Esophagus mucosa (tissue), 1 donor: ENCODE data around the gene JAK1. TPM values are rescaled to one million over a fixed set of nuclear protein-coding genes. Genes with fewer than 3 reads are reported as not detected.

ENCODE experiments used
- ATAC-seq: fragments of 200-7000 bp; cut with Tn5 transposase; one replicate; pipeline ENCODE4 v1.9.1; 2020
- total RNA-seq: library from RNA; stranded (reverse); gene quantifications from one replicate; pipeline ENCODE4 v1.2.4, GENCODE V29; 2023
- donor health status: DM: yes; HTN: yes; CAD: no.

Gene JAK1
- total RNA-seq, 1 donor from 2014 or later, result 49.0 TPM

DNA sequence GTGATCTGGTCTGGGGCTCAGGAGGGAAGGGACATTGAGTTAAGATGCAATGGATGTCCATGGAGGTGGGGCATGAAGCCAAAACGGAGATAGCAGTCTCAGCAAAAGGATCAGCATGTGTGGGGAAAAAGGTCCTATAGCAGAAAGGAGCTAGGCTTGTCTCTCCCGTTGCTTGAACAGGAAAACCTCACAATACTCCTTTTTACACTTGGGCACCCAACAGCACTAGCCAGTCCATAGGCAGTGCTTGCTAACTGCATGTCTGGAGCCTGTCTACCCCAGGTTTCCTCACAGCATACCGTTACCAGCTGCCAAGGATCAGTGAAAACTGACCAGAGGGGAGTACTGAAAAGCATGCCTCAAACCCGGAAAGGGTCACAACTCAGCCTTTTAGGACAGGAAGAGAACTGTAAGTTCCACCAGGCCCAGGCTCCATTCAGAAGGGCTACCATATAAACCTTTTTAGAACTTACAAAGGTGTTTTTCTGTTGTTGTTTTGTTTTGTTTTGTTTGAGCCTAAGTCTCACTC, 78.6 kb downstream of the JAK1 start:
- no peak for ATAC-seq

DNA sequence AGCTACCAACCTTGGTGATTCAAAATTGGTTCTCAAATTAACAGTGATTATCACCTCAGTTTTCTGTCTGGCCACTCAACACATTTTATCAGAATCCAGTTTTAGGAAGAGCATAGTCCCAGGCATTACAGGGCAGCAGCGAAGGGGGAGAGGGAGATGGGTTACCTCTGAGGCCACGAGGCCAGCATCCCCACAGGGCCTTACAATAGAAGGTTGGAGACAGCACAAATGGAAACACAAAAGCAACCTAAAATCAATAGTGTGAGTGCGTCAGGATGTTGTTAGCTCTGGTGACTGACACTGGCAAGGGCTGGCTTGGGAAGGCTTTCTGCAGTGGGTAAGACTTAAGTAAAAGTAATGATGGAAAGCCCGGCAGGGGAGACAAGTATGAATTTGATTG, 79.5 kb downstream of the JAK1 start:
- no peak for ATAC-seq

DNA sequence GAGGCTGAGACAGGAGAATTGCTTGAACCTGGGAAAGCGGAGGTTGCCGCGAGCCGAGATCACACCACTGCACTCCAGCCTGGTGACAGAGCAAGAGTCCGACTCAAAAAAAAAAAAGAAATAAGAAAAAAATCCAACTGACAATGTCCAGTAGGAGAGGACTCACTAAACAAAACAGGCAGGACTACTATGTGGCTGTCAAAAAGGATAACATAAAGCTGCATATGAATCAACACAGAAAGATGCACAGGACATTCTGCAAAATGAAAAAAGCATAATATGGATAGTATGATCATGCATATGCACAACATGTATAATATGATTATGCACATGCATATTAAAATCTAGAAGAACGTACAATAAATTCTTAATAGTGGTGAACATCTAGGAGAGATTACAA, 80.7 kb downstream of the JAK1 start:
- no peak for ATAC-seq

DNA sequence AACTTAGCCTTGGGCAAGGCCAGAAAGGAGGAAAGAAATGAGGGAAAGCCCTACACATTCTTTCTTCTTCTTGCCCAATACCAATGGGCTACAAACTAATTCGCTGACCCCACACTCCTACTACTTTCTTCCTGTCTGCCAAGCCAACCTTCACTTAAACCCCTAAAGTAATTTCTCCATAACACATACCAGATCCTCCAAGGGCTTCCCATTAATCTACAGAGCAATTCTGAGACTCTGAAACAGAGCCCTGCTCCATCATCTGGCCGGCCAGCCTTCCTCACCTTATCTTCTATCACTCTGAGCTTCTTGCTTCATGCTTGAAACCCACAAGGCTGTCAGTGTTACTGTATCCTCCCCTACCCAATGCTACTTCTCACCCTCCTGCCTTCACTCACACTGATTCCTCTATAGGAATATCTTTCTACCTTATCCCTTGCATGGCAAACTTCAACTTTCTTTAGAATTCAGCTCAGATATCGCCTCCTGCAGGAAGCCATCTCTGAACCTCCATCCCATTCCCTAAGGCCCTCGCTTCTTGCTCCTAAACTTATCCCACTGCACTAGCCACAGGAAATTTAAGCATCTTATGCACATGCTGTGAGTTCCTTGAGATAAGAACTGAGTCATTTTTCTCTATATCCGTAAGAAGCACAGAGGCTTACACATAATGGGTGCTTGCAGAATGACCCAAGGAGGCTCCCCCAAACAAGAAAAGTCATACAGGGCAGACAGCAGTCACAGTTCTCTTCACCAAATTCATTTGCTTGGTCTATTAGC, 81.9 kb downstream of the JAK1 start:
- no peak for ATAC-seq

DNA sequence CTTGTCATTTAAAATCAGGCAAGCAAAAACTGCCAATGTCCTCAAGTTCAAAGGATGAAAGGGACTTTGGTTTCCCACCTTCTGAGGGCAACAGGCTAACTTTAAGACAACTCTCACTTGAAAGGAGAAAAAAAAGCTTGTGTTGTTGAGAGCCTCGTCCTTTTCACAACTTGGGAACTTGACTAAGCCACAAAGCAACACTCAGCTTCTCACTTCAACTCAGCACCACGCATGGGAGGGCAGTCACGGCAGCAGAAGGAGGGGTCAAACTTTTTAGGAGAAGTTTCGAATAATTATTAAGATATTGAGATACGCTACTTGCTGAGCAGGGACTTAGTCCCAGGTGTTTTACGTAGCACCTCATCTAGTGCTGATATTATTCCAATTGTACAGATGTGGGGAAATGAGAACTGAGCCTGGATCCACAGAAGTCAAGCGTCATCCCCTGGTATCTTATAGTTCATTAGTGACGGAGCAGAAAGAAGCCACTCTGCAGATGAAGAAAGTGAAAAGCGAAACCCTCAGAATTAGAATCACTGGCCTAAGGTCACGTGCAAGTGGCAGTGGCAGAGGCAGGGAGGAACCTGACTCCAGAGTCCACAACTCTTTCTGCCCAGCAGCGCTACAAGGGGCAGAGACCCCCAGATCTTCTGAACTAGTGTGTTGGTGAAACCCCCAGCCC, 83.6 kb downstream of the JAK1 start:
- no peak for ATAC-seq

DNA sequence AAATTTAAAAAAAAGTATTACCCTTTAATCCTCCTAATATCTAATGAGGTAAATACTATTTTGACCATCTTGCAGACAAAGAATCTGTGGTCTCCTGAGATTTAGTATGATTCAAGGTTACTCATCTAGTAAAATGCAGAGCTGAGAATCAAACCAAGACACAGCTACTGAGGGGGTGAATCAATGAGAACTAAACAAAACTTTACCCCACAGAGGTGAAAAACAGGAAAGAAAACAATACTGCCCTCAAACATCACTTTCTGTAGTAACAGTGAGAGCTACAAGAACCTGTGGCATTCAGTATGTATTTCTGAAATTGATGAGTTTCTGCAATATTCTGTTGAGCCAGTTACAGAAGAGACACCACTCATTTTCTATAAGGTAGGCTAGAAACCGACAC, 85.1 kb downstream of the JAK1 start:
- no peak for ATAC-seq

DNA sequence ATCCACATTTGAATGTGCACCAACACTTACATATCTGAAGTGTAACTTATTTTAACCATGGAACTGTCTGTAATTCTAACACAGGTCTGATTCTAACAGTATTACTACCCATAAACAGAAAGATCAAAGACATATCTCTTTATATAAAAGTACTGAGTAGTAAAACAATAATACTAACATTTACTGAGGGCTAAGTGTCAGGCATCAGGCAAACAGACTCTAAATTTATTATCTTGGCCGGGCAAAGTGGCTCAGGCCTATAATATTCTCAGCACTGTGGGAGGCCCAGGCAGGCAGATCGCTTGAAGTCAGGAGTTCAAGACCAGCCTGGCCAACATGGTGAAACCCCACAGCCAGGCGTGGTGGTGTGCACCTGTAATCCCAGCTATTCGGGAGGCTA, 85.9 kb downstream of the JAK1 start:
- no peak for ATAC-seq

DNA sequence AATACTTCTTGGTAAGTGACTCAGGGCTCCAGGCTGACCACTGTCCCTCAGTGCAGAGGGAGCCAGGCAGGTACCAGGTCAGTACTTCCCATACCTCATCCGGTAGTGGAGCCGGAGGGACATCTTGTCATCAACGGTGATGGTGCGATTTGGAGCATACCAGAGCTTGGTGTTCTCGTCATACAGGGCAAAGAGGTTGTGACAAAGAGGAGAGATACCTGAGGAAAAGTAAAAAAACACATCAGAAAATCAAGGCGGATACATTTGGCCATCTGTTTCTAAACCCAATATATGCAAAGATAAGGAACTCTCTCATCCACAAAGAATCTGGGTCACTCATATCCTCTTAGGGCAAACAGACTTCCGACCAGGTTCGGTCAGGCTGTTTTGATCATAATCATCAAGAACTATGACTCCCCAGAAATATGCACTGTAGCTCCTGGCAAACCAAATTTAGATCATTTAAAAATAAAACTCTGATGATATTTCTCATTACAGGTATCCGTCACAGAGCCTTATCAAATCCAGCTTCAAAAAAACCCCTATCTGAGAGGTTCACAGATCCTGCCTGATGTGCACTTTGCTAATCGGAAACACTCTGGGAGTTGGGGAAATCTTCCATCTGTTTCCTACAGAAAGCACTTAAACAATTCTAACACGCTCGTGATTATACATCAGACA, 87.3 kb downstream of the JAK1 start:
- ATAC-seq, result no peak

DNA sequence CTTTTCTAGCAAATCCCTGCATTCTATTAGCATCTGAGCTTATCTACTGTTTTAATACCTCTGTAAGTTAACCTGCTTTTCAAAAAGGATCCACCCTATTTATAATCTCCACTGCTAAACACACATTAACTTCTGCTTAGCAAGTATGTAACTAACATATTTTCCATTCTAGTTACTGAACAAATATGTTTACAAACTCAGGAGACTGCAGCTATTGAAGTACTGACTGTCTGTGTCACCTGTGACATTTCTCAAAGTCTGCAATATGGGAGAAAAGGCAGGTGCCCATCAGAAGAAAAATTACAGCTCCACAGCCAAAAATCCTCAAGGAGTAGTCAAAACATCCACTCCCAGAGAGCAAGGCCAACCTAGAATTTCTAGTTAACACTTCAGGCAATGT, 88.3 kb downstream of the JAK1 start:
- no peak for ATAC-seq

DNA sequence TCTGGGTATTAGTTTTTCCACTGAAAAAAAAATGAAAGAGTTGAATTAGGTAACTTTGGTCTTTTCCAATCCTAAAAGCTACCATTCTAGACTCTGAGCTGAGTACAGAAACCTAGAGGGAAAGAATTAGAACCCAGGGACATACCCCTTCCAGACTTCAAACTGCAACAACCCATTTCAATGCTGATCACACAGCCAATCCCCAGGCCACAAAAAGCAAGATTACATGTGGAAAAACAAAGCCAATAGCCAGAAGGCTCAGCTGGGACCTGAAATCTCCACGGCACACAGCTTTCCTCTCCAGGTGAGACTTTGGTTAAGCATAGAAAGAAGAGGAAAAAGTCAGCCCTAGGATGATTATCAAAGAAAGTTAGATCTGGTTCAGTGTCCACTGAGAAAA, 88.8 kb downstream of the JAK1 start:
- ATAC-seq, result no peak

DNA sequence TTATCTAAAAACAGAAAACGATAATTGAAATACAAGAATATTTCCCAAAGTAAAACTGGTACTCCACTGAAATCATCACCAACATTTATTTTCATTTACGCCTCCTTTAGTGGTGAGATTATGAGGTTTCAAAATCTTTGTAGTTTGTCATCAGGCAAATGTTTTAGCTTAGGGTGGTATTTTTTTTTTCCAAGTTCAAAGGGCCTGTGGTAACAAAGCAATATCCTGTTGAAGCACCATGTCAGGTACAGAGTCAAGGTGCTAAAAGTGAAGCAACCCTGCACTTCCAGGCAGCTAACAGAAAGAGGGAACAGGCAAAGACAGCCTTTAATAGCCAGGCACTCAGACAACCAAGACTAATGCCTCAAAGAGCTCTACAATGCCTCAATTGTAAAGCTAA, 89.2 kb downstream of the JAK1 start:
- ATAC-seq, result no peak

DNA sequence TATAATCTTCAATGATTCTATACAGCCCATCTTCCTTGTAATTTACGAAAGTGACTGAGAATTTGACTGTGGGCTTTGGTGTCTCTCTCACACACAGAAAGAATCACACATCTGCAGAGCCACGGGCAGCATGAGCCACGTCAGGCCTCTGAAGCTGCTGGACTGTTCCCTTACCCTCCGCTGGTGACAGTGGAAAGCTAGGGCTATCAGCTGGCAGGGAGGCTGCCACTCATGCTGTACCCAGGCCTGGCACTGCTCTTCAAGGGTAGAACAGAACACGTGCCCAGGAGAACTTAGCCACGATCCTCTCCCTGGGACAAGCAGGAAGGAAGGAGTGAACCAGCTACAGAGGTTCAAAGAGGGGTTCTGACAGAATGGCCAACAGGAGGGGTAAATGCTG, 90.7 kb downstream of the JAK1 start:
- ATAC-seq, result no peak

DNA sequence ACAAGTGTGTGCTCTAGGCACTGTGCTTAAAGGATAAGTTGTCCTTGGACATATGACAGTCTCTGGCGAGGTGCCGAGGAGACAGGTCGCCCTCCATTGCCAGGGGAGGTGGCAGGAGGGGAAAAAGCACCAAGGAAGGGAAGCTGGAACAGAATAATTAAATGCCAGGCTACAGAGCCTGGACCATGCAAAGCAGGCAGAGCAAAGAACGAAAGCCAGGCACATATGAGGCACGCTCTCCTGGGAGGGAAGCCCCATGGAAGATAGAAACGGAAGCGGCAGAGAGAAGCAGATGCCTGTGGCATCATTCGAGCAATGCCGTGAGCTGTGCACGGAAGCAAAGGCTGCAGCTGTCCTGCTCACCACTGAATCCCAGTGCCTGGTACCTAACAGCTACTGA, 91.2 kb downstream of the JAK1 start:
- ATAC-seq, result no peak

DNA sequence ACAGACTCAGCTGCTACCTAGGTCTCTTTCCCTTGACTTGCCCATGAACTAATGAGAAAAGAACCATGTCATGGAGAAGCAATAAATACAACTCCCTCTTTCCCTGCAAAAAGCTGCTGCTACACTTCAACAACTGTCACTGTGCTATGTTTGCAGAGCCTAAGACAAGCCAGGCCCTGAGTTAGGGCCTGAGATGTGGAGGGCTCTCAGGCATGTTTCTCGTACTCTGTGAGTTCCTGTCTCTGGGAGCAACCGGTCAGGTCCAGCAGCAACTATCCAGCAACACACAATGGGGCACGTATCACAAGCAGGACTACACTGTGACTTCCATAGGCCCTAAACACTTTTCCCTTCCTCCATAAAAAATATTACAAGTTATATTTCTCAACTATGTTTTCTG, 91.7 kb downstream of the JAK1 start:
- ATAC-seq, result no peak

DNA sequence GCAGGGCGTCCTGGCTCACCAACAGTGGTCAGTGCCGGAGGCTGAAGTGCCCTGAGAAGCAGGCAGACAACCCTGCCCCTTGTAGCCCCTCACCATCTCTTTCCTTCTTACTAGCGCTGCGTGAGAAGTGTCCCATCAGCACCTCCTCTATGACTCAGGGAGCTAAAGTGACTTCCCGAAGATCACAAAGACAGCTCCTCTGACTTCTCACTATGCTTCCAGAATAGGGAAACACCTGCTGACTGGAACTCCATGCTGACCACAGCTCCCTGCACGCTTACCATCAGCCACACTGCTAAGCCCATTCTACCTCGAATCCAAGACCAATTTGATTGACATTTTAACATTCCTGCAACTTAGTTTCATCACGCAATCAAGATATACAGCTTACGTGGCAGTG, 92.8 kb downstream of the JAK1 start:
- ATAC-seq, result no peak

DNA sequence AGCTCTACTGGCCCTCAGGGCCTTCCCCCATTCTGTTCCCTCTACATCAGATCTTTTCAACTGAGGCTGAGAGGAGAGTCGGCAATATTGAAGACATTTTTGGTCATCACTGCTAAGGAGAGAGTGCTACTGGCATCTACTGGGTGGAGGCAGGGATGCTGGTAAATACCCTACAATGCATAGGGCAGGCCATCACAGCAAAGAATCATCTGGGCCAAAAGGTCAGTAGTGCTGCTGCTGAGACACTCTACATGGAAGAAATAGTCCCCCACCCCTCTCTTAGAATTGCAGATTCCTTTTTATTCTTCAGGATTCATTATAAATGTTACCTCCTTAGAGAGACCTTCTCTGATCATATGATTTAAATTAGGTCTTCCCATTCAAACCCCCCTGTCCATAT, 94.3 kb downstream of the JAK1 start:
- ATAC-seq, result no peak

DNA sequence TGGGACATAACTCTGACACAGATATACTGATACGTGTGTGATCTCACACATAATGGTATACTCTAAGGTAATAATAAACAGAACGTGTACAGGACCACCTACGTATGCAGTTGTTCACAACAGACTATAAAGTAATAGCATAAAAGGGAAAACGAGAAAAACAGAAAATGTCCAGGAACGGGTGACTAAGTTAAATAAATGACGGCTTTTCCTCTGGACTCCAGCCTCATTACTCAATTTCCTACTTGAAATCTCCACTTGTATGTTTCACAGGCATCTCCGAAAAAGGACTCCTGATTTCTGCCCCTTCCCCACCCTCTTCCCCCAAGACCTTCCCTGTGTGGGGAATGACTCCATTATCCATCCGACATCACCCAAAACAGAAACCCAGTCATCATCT, 95.1 kb downstream of the JAK1 start:
- no peak for ATAC-seq

DNA sequence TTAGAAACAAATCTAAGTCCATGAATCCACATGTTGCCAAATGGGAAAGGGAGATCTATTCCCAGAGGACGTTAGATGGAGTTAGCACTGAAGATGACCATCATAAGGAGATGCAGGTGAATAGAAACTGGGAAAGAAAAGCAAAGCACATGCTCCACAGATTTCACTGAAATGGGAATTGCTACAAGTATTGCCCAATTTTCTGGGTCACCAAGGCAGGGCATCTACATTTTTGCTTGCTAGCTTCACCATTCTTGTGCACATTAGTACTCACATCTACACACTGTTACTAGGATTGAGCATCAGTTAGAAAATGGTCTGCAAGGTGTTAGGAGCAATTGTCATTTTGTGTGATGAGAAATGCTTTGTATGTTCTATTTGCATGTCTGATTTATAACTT, 99.1 kb downstream of the JAK1 start:
- no peak for ATAC-seq

DNA sequence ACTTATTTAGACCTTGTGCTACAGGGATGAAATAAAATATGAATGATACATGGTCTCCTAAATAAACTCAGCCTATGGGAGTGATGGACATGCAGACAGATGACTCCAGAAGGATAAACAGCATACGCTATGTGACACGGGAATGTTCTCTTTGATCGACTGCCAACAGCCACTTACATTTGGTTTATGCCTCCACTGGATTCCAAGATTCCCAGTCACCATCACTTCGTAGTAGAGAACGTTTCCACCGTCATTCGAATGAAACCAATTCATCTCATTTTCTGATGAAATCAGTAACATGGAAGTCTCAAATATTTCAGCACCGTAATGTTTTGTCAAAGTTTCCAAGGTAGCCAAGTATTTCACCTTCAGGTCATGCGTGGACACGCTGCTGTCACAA, 99.7 kb downstream of the JAK1 start:
- no peak for ATAC-seq

DNA sequence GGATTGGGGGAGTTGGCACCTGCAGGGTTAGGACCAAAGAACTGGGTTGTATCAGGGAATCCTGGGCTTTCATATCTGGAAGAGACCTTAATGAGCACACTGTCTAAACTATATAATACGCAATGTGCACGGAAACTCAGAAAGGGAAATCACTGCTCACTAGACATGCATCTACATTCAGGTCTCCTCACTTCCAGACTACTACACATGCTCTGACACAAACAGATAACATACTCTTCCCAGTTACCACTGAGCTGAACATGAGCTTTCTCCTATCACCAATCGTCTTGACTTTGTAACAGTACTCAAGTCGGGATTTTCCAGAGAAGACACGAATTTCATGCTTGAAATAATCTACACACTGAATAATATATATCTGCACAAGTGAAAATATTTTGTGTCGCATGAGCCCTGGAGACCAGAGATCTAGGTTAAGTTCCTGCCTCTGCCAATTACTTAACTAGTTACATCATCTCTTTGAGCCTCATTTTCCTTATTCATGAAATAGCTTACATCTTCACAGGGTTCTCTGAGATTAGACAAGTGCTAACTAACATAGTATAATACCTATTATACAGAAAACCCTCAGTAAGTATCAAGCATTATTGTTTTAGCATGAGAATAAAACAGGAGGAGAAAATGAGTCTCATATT, 101.1 kb downstream of the JAK1 start:
- ATAC-seq, result no peak

DNA sequence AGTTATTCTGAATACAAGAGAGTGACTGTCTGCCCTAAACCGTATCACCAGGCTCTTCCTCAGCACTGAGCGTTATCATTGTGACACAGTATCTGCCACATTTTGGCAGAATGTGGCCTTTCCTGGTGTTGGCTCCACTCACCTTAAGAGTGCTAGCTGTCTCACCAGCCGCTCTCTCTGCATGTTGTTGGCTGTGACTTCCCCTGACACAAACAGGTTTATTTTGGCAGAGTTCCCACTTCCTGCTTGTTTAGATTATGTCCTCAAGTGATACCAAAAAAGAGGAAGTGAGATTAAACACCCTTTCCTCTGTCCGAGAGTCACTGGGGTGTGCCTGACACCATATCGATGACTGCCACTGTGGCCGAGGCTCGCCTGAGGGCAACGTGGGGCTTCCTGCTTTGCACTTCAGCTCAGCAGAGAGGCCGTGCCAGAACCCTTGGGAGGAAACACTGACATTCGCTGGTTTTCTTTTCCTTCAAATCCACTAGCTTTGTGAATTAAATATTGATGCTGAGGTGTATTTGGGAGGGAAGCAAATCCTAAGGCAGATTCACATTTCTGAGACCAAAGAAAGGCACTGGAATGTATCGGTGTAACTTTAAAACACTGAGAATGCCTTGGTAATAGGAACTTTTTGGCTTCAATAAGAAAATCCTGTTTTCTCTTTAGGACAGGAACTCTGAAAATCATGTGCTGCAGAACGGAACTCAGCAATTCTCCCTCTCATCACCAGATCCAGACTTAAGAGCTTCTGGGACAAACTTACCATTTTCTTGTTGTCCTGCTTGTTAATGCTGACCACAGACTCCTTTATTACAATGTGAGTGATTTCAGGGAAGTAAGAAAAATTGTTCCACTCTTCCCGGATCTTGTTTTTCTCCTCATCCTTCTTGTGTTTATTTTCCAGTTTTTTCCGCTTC, 102.1 kb downstream of the JAK1 start:
- ATAC-seq, result peak; percentile 95

DNA sequence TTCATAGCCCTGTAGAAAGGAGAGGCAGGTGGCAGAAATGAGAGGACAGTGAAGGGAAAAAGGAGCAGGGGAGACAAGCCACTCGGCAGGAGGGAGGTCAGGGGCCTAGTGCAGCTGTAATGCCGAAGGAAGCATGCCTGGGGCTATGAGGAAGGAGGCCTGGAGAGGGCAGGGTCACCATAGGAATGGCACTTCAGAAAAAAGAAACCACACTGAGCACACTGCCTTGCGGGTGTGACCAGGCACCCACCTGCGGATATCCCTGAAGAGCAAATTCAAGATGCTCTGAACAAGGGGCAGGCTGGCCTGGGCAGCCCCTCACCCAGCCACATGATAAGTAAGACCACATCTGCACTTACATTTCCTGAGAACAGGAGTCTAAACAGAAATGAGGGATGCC, 104.7 kb downstream of the JAK1 start:
- no peak for ATAC-seq
